Sigmoid colon (tissue), 7 donors: Measurements from ENCODE around the gene SLFNL1. TPM values are rescaled to one million over a fixed set of nuclear protein-coding genes. Genes with fewer than 3 reads are reported as not detected.

Experiments
- DNase-seq: peaks from one replicate; pipeline ENCODE4 v3.0.0-alpha.2; 2019
- H3K27ac ChIP-seq, 4 donors: fragments of 200-600 bp; sonication (generic); one replicate each; pipeline ENCODE4 v1.5.1; 2016 to 2019; ENCODE audit warnings: mild to moderate bottlenecking in 1 of 4
- H3K27me3 ChIP-seq, 3 donors: fragments of 200-600 bp; sonication (generic); one replicate each; pipeline ENCODE4 v1.5.1; 2019; ENCODE audit warnings: mild to moderate bottlenecking in 1 of 3
- H3K36me3 ChIP-seq, 4 donors: fragments of 200-600 bp; sonication (generic); one replicate each; pipeline ENCODE4 v1.5.1; 2016 to 2019
- H3K4me1 ChIP-seq, 4 donors: fragments of 200-600 bp; sonication (generic); one replicate each; pipeline ENCODE4 v1.5.1; 2017 to 2019
- H3K4me3 ChIP-seq, 4 donors: fragments of 200-600 bp; sonication (generic); one replicate each; pipeline ENCODE4 v1.5.1; 2017 to 2019; ENCODE audit warnings: mild to moderate bottlenecking in 2 of 4, moderate library complexity in 1 of 4
- H3K9me3 ChIP-seq, 4 donors: fragments of 200-600 bp in 3 of 4; sonication (generic) in 3 of 4; one replicate each; pipeline versions ENCODE4 v1.5.1 to v1.6.1; 2013 to 2019
- EP300 ChIP-seq, 4 donors: sonication (generic); formaldehyde crosslinking; IDR thresholded peaks; one replicate each; pipeline ENCODE4 v1.6.1; 2017; ENCODE audit warnings: antibody characterized with exemption in 4 of 4
- POLR2A ChIP-seq, 2 donors: fragments of 450-650 bp; IDR thresholded peaks; one replicate each; pipeline ENCODE4 v1.6.1; 2016; ENCODE audit warnings: antibody characterized with exemption in 2 of 2, mild to moderate bottlenecking in 2 of 2, moderate library complexity in 2 of 2
- POLR2AphosphoS5 ChIP-seq, 4 donors: sonication (generic); formaldehyde crosslinking; IDR thresholded peaks; one replicate each; pipeline ENCODE4 v1.6.1; 2017; ENCODE audit warnings: antibody characterized with exemption in 4 of 4
- WGBS, 2 donors: extraction: QIAGEN DNeasy Blood & Tissue Kit; methylation state at CpG; one replicate each; pipeline ENCODE4 v1.1.7; 2013; 5-methylcytosine and 5-hydroxymethylcytosine counted together
- intact Hi-C: fragments of 100-400 bp; cut with DNase I; formaldehyde crosslinking; loops from one replicate; pipeline ENCODE4 v1.15.1; 2023
- polyA plus RNA-seq, 3 donors: library from polyadenylated mRNA; stranded (reverse); fragments of 200-250 nt; gene quantifications; one replicate each; pipeline ENCODE4 v1.2.3, GENCODE V29; 2013
- total RNA-seq, 4 donors: library from RNA; depleted of rRNA; stranded (reverse); fragments of >200 nt; gene quantifications; one replicate each; pipeline ENCODE4 v1.1.0, GENCODE V29; 2016
- TF ChIP-seq, protein P1 (sequence below), 4 experiments: fragments of 450-650 bp in 3 of 4; fragments of 200-600 bp in 1 of 4; IDR thresholded peaks; one replicate each; pipeline ENCODE4 v1.5.1; 2016 to 2019; ENCODE audit warnings: antibody characterized with exemption in 4 of 4, mild to moderate bottlenecking in 3 of 4, moderate library complexity in 2 of 4
- donor health status: healthy with polysubstance abuse.
- donor health status: Bipolar disorder and iron deficiency.
- donor health status: healthy.

SLFNL1 gene
- total and polyA plus RNA-seq, 7 donors, result 0.28 to 0.99 (median 0.36) TPM; not detected in 2

DNA sequence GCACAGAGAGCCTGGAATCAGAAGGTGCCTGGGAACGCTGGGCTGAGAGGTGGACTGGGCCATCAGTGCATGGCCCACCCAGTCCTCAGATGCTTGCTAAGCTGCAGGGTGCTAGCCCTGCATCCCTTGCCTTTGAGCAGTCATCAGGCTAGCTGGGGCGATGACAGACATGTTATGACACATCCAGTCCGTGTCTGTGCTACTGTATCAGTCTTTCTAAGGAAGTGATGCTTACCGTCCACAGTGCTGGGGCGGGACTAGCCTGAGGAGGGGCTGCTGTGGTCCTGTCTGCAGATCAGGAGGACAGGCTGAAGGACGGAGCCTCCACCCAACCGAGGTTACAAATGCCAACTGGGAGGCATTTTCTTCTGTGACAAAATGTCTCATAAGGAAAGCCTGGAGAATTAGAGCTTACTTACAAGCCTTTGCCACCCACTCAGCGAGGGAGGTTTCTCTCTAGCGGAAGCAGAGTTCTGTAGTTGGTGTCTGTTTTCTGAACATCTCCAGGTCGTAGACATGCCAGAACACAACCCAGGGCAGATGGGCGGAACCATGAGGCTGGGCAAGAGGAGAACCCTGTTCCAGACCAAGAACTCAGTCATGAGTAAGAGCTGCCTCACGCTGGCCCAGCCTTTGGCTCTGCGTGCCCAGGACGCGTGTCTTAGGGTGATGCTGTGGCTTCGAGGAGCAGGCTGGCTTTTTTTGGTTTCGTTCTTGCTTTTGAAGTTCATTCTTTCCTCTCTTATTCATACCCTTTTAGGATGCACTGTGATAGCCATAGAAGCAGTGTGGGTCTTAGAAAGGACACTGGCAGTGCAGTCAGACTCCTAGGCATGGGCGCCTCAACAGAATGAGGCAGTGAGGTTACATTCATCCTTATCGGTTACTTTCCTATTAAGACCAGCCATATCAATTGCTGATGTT is 14.3 kb downstream of the SLFNL1 start:
- no peaks in the 10 kb centered on the region for H3K9me3 ChIP-seq
- no peaks in the 10 kb centered on the region for H3K27me3 ChIP-seq
- no peak for TF ChIP-seq POLR2AphosphoS5 (IDR thresholded peaks at IDR 0.05)
- TF ChIP-seq, protein P1, sequence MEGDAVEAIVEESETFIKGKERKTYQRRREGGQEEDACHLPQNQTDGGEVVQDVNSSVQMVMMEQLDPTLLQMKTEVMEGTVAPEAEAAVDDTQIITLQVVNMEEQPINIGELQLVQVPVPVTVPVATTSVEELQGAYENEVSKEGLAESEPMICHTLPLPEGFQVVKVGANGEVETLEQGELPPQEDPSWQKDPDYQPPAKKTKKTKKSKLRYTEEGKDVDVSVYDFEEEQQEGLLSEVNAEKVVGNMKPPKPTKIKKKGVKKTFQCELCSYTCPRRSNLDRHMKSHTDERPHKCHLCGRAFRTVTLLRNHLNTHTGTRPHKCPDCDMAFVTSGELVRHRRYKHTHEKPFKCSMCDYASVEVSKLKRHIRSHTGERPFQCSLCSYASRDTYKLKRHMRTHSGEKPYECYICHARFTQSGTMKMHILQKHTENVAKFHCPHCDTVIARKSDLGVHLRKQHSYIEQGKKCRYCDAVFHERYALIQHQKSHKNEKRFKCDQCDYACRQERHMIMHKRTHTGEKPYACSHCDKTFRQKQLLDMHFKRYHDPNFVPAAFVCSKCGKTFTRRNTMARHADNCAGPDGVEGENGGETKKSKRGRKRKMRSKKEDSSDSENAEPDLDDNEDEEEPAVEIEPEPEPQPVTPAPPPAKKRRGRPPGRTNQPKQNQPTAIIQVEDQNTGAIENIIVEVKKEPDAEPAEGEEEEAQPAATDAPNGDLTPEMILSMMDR (IDR thresholded peaks at IDR 0.05), result no peak
- TF ChIP-seq POLR2A (IDR thresholded peaks at IDR 0.05), result no peak
- no peak for TF ChIP-seq EP300 (IDR thresholded peaks at IDR 0.05)
- H3K4me1 ChIP-seq, result peaks cover 0 to 25% (median 22%) of the 10 kb centered on the region in 4 donors
- H3K4me3 ChIP-seq, result no peak overlapping the region
- intact Hi-C loops, result no loop called here
- 95% methylated on average over 19 of the region's 19 CpGs for WGBS, 2 donors
- no peak overlapping the region for H3K27ac ChIP-seq
- no peak for DNase-seq
- peaks cover 15 to 92% (median 60%) of the 10 kb centered on the region in 4 donors for H3K36me3 ChIP-seq

DNA sequence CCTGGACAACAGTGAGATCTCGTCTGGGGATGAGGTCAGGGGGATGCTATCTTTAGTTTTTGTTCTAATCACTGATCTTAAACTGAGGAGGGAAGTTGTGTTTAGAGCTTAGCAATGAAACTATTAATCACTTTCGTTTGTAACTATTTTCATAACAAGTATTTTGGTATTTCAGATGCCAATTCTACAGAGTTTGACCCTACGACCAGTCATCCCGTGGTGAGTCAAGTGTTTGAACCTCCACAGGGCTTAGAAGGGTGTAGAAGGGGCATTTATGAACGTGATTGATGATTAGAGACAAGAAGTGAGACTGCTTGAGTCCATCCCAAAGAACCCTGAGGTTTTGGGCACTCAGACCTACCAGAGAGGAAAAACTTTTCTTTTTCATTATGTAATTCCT is 15.6 kb downstream of the SLFNL1 start:
- no peak for DNase-seq
- intact Hi-C loops, result no loop called here
- peaks cover 0 to 33% (median 32%) of the 10 kb centered on the region in 4 donors for H3K4me1 ChIP-seq
- H3K4me3 ChIP-seq, result no peak overlapping the region
- TF ChIP-seq POLR2A (IDR thresholded peaks at IDR 0.05) (no peak), EP300 (IDR thresholded peaks at IDR 0.05) (no peak), POLR2AphosphoS5 (IDR thresholded peaks at IDR 0.05) (no peak)
- TF ChIP-seq, protein P1 (IDR thresholded peaks at IDR 0.05), result no peak
- H3K9me3 ChIP-seq, result no peaks in the 10 kb centered on the region
- no peaks in the 10 kb centered on the region for H3K27me3 ChIP-seq
- 81 to 87% methylated on average over 5 of the region's 5 CpGs for WGBS, 2 donors
- no peak overlapping the region for H3K27ac ChIP-seq
- H3K36me3 ChIP-seq, result peaks cover 15 to 94% (median 65%) of the 10 kb centered on the region in 4 donors

DNA sequence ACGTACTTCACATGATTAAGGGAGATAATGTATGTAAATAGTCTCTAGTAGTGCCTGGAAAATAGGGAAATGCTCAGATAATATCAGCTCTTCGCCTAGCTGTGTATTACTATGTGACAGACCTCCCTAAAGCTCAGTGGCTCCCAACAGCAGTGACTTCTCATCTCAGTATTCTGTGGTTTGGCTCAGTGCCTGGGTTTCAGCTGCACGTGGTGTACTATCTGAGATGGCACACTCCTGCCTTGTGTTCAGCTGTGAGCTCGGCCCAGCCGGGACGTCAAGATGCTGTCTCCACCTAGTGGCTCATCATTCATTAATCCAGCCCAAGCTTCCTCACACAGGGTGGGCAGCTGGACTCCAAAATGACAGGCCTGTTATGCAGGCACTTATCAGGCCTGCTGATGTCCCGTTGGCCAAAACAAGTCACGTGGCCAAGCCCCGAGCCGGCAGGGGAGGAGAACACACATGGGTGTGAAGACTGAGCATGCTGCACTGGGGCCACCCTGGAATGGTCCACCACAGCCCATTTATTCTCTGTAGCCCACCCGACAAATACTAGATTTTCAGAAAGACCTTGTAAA is 17.8 kb downstream of the SLFNL1 start:
- Histone ChIP-seq H3K27ac (peak overlapping the region; percentile 10 to 85 (median 77)), H3K27me3 (no peaks in the 10 kb centered on the region)

DNA sequence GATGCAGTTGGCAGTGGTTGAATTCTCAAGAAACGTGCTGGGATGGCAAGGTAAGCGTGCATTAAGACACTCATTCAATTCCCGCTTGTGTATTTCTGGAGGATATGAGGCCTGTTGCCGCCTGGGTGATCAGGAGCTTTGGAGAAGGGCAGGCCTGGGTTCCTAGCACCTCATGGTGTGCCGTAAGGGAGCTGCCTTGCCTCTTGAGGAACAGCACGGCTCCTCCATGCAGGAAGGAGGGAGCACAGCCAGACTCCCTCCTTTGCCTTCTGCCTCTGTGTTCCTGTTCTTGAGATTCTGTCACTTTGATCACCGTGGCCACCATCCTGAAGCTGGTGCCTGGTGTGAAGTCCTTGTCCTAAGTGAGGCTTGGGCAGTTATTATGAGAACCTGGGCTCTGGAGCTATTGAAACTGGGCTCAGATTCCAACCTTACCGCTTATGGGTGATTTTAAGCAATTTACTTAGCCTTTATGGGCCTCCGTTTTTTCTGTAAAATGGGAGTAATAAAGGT is 18.3 kb downstream of the SLFNL1 start:
- Histone ChIP-seq H3K27me3 (no peaks in the 10 kb centered on the region), H3K36me3 (peaks cover 4 to 94% (median 59%) of the 10 kb centered on the region in 4 donors), H3K4me1 (peaks cover 0 to 33% (median 32%) of the 10 kb centered on the region in 4 donors), H3K27ac (peak overlapping the region; percentile 10 to 85 (median 77)), H3K4me3 (no peak overlapping the region), H3K9me3 (no peaks in the 10 kb centered on the region)
- intact Hi-C loops, result no loop called here
- peak; percentile 64 for DNase-seq
- 80 to 81% methylated on average over 9 of the region's 9 CpGs for WGBS, 2 donors
- TF ChIP-seq EP300 (IDR thresholded peaks at IDR 0.05) (no peak), POLR2A (IDR thresholded peaks at IDR 0.05) (no peak), POLR2AphosphoS5 (IDR thresholded peaks at IDR 0.05) (no peak)
- TF ChIP-seq, protein P1 (IDR thresholded peaks at IDR 0.05), result no peak

More for the DNA sequence above, 17.8 kb downstream of the SLFNL1 start:
- Histone ChIP-seq H3K4me3 (no peak overlapping the region), H3K36me3 (peaks cover 10 to 94% (median 59%) of the 10 kb centered on the region in 4 donors), H3K9me3 (no peaks in the 10 kb centered on the region), H3K4me1 (peaks cover 0 to 33% (median 32%) of the 10 kb centered on the region in 4 donors)
- 31 to 48% methylated on average over 11 of the region's 11 CpGs for WGBS, 2 donors
- peak; percentile 98 for DNase-seq
- TF ChIP-seq EP300 (IDR thresholded peaks at IDR 0.05) (peak in 1 of 4 donors; percentile 43), POLR2A (IDR thresholded peaks at IDR 0.05) (no peak), POLR2AphosphoS5 (IDR thresholded peaks at IDR 0.05) (peak; percentile 49 to 84 (median 78))
- TF ChIP-seq, protein P1 (IDR thresholded peaks at IDR 0.05), result peak; percentile 23 to 64 (median 40)
- intact Hi-C loops, result no loop called here
